Right renal pelvis (tissue), 4 donors: ENCODE results near the gene TFDP2. TPM values are rescaled to one million over a fixed set of nuclear protein-coding genes. Genes with fewer than 3 reads are reported as not detected.

Experiments
- DNase-seq, 4 donors: peaks; one replicate each; pipeline ENCODE4 v3.0.0-alpha.2; 2013; ENCODE audit warnings: low read depth in 4 of 4, low spot score in 3 of 4, missing footprints in 1 of 4
- polyA plus RNA-seq, 4 donors: library from polyadenylated mRNA; unstranded; fragments of 120-200 nt; gene quantifications; one replicate each; pipeline ENCODE4 v1.2.1, GENCODE V29; 2013; ENCODE audit not compliant: insufficient read length in 4 of 4

Gene TFDP2
- polyA plus RNA-seq, 4 donors = 73.7 to 88.7 (median 84.1) TPM

DNA sequence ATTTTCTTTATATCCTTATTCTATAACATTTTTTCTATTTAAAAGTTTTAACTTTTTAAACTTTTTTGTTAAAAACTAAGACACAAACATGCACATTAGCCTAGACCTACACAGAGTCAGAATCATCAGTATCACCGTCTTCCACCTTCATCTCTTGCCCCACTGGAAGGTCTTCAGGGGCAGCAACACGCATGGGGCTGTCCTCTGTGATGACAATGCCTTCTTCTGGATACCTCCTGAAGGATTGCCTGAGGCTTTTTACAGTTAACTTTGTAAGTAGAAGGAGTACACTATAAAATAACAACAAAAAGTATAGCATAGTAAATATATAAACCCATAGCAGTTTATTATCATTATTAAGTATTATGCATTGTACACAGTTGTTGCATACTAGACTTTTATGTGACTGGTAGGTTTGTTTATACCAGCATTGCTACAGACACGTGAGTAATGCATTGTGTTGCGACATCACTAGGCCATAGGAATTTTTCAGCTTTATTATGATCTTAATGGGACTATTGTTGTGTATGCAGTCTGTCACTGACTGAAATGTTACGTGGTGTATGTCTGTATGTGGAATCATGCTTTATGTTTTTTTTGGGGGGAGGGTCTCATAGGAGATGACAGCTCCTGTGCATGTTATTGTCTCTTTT is 254.7 kb downstream of the TFDP2 start:
- DNase-seq = no peak

Other genes with a start within 250 kb of the TFDP2 start
- gene GK5, start 76.0 kb upstream of the TFDP2 start, polyA plus RNA-seq = 10 to 100 TPM; 12.2 to 18.8 (median 14.0) TPM